Large intestine (tissue), 3 donors: ENCODE results near the gene ZC3H18. TPM values are rescaled to one million over a fixed set of nuclear protein-coding genes. Genes with fewer than 3 reads are reported as not detected.
"Not testable (repeated sequence)": the region's sequence is repeated elsewhere in the genome, so short reads cannot be mapped to it uniquely, and the experiment has no call there.

Experiments used
- DNase-seq, 2 donors: peaks; one replicate each; pipeline versions ENCODE4 v3.0.0 to v3.0.0-alpha.2; 2013
- H3K27ac ChIP-seq: one replicate; pipeline ENCODE4 v1.5.1; 2013; ENCODE audit warnings: low read length
- H3K27me3 ChIP-seq: 2 replicates; pipeline ENCODE4 v1.6.1; 2013; ENCODE audit warnings: low read length; ENCODE audit not compliant: control insufficient read depth, insufficient read depth
- H3K36me3 ChIP-seq: 2 replicates; pipeline ENCODE4 v1.6.1; 2013; ENCODE audit warnings: low read length; ENCODE audit not compliant: control insufficient read depth, insufficient read depth
- H3K4me1 ChIP-seq: one replicate; pipeline ENCODE4 v1.6.1; 2013; ENCODE audit warnings: low read length; ENCODE audit not compliant: control insufficient read depth, insufficient read depth
- H3K4me3 ChIP-seq: one replicate; pipeline ENCODE4 v1.5.1; 2013; ENCODE audit warnings: low read length
- H3K9me3 ChIP-seq: one replicate; pipeline ENCODE4 v1.6.1; 2013; ENCODE audit warnings: mild to moderate bottlenecking, low read depth, low read length, moderate library complexity; ENCODE audit not compliant: control insufficient read depth
- WGBS: methylation state at CpG from one replicate; pipeline ENCODE4 v1.1.5; 2013; ENCODE audit warnings: low lambda C conversion rate; ENCODE audit not compliant: insufficient coverage; 5-methylcytosine and 5-hydroxymethylcytosine counted together
- polyA plus RNA-seq: library from polyadenylated mRNA; unstranded; fragments of 120-200 nt; gene quantifications from one replicate; pipeline ENCODE4 v1.2.1, GENCODE V29; 2013

The ZC3H18 gene
- polyA plus RNA-seq, 1 donor = 34.3 TPM

- Histone ChIP-seq H3K36me3 (peaks cover 60% of the 10 kb centered on the region), H3K4me1 (no peaks in the 10 kb centered on the region), H3K27me3 (no peaks in the 10 kb centered on the region), H3K27ac (no peak overlapping the region), H3K9me3 (no peaks in the 10 kb centered on the region), H3K4me3 (no peak overlapping the region)
- no peak for DNase-seq
- 84% methylated on average over 3 of the region's 20 CpGs for WGBS
Observed at GRCh38 chr16:88605186-88606147, 35.3 kb downstream of the ZC3H18 start.

GRCh38 chr16:88606148-88606757 lies 36.0 kb downstream of the ZC3H18 start:
- Histone ChIP-seq H3K4me3 (no peak overlapping the region), H3K4me1 (no peaks in the 10 kb centered on the region), H3K36me3 (peaks cover 61% of the 10 kb centered on the region), H3K27me3 (no peaks in the 10 kb centered on the region), H3K9me3 (no peaks in the 10 kb centered on the region), H3K27ac (no peak overlapping the region)
- no CpG with 5 or more reads among the region's 17 CpGs for WGBS
- DNase-seq = no peak

GRCh38 chr16:88608076-88608475 lies 37.9 kb downstream of the ZC3H18 start:
- Histone ChIP-seq H3K27me3 (no peaks in the 10 kb centered on the region), H3K4me1 (no peaks in the 10 kb centered on the region), H3K9me3 (no peaks in the 10 kb centered on the region), H3K27ac (no peak overlapping the region), H3K4me3 (no peak overlapping the region), H3K36me3 (peaks cover 64% of the 10 kb centered on the region)
- 90% methylated on average over 2 of the region's 6 CpGs for WGBS
- no peak for DNase-seq

- not testable (repeated sequence) for H3K27me3 ChIP-seq, H3K27ac ChIP-seq, H3K9me3 ChIP-seq, DNase-seq, H3K4me1 ChIP-seq, H3K4me3 ChIP-seq
- no CpG with 5 or more reads among the region's 8 CpGs for WGBS
- peaks cover 72% of the 10 kb centered on the region for H3K36me3 ChIP-seq
Observed at GRCh38 chr16:88609426-88609825, 39.2 kb downstream of the ZC3H18 start.

- no CpG with 5 or more reads among the region's 6 CpGs for WGBS
- H3K9me3 ChIP-seq = no peaks in the 10 kb centered on the region
- H3K4me1 ChIP-seq = no peaks in the 10 kb centered on the region
- no peak for DNase-seq
- H3K36me3 ChIP-seq = peaks cover 67% of the 10 kb centered on the region
- no peak overlapping the region for H3K4me3 ChIP-seq
- H3K27ac ChIP-seq = no peak overlapping the region
- H3K27me3 ChIP-seq = no peaks in the 10 kb centered on the region
Observed at GRCh38 chr16:88610080-88610479, 39.9 kb downstream of the ZC3H18 start.

GRCh38 chr16:88610909-88611812 lies 41.0 kb downstream of the ZC3H18 start:
- no peak overlapping the region for H3K4me3 ChIP-seq
- no peaks in the 10 kb centered on the region for H3K9me3 ChIP-seq
- no peak for DNase-seq
- no peak overlapping the region for H3K27ac ChIP-seq
- H3K27me3 ChIP-seq = no peaks in the 10 kb centered on the region
- peaks cover 63% of the 10 kb centered on the region for H3K36me3 ChIP-seq
- 72% methylated on average over 26 of the region's 49 CpGs for WGBS
- H3K4me1 ChIP-seq = peaks cover 9% of the 10 kb centered on the region

- peaks cover 54% of the 10 kb centered on the region for H3K36me3 ChIP-seq
- no peak for DNase-seq
- H3K27ac ChIP-seq = no peak overlapping the region
- H3K9me3 ChIP-seq = no peaks in the 10 kb centered on the region
- H3K27me3 ChIP-seq = no peaks in the 10 kb centered on the region
- WGBS = 86% methylated on average over 1 of the region's 10 CpGs
- no peak overlapping the region for H3K4me3 ChIP-seq
- peaks cover 28% of the 10 kb centered on the region for H3K4me1 ChIP-seq
Observed at GRCh38 chr16:88613293-88613692, 43.1 kb downstream of the ZC3H18 start.

- WGBS = 80% methylated on average over 1 of the region's 19 CpGs
- Histone ChIP-seq H3K27ac (no peak overlapping the region), H3K4me3 (no peak overlapping the region), H3K4me1 (peaks cover 35% of the 10 kb centered on the region), H3K36me3 (peaks cover 55% of the 10 kb centered on the region), H3K9me3 (no peaks in the 10 kb centered on the region), H3K27me3 (no peaks in the 10 kb centered on the region)
- DNase-seq = no peak
Observed at GRCh38 chr16:88613911-88614817, 44.0 kb downstream of the ZC3H18 start.

GRCh38 chr16:88614818-88615580 lies 44.8 kb downstream of the ZC3H18 start:
- no CpG with 5 or more reads among the region's 19 CpGs for WGBS
- peaks cover 35% of the 10 kb centered on the region for H3K4me1 ChIP-seq
- DNase-seq = no peak
- H3K9me3 ChIP-seq = no peaks in the 10 kb centered on the region
- no peak overlapping the region for H3K27ac ChIP-seq
- H3K27me3 ChIP-seq = no peaks in the 10 kb centered on the region
- H3K4me3 ChIP-seq = no peak overlapping the region
- H3K36me3 ChIP-seq = peaks cover 51% of the 10 kb centered on the region
